ENCODE data around the gene POLR3K.
A peak's percentile ranks its signal among the peaks of the same experiment; 100 is the strongest.

Gene POLR3K

GRCh38 chr16:84718-85406 is 31.5 kb upstream of the POLR3K start:
- H2BK5ac ChIP-seq (ENCODE audit: low read length) = no peak overlapping the region

DNA sequence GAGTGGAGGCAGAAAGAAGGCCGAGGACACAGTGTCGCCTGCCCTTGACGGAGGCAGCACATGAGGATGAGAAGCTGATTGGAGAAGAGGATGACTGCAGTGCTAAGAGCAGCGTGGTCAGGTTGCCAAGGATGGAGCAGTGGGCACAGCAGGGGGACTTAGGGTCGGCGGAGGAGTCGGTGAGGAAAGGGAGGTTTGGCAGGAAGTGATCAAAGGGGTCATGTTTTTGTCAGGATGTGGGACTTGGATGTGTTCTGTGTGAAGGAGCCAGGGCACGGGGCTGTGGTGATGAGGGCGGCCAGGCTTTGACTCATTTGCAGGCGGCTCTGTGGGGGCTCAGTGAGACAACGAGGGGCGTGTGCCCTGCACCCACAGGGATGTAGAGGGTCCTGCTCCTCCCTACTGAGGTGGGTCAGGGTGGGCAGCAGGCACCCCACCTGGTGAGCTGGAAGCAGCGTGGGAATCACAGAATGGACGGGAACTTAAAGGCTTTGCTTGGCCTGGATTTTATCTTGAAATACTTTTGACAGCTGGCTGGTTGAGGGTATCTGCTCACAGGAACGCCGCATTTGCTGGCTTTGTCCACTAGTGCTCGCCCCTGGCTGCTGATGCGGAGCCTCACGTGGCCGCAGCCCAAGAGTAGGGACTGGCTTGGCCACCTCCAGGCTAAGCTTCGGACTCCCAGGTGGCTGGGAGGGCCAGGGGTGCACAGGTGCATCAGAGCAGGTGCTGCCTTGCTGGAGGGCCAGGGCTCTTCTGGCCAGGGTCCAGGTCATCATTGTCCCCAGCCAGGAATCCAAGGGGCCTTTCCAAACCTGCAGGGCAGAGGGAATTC is 30.6 kb upstream of the POLR3K start:
- H2BK15ac ChIP-seq (ENCODE audit: low read length) = no peak overlapping the region
- no peak overlapping the region for H2AFZ ChIP-seq (ENCODE audit: low read length)
- no peak for DNase-seq (ENCODE audit: low spot score)
- no peaks in the 10 kb centered on the region for H3K27me3 ChIP-seq (ENCODE audit: control insufficient read depth in 3 of 3, insufficient read depth in 3 of 3, low read depth in 1 of 3, low read length in 3 of 3)
- H3K18ac ChIP-seq (ENCODE audit: low read length) = no peak overlapping the region
- no peak overlapping the region for H2BK5ac ChIP-seq (ENCODE audit: low read length)
- peaks cover 34 to 76% of the 10 kb centered on the region in 2 donors for H3K36me3 ChIP-seq (replicated peaks in 1 of 2; ENCODE audit: control insufficient read depth in 2 of 2, insufficient read depth in 2 of 2, low read length in 2 of 2)
- H4K8ac ChIP-seq (ENCODE audit: low read depth, low read length) = no peak overlapping the region
- H3K9ac ChIP-seq (ENCODE audit: low read depth, low read length, poor library complexity) = no peak overlapping the region
- peak overlapping the region; percentile 82 for H3K14ac ChIP-seq (ENCODE audit: low read length)
- H2BK12ac ChIP-seq (ENCODE audit: low read length) = no peak overlapping the region
- no peak overlapping the region for H3K4me2 ChIP-seq (ENCODE audit: insufficient read depth, low read length, poor library complexity, severe bottlenecking)
- H3K79me1 ChIP-seq (ENCODE audit: low read depth, low read length) = peaks cover 5% of the 10 kb centered on the region
- no peak overlapping the region for H3K4me3 ChIP-seq (ENCODE audit: low read length in 2 of 2)
- no CpG with 5 or more reads among the region's 21 CpGs for WGBS, 2 donors (ENCODE audit: extremely low coverage in 2 of 2, insufficient read length in 2 of 2, insufficient replicate concordance in 1 of 2)
- no peak overlapping the region for H3K27ac ChIP-seq (replicated peaks; ENCODE audit: low read length)
- no peaks in the 10 kb centered on the region for H3K9me3 ChIP-seq (replicated peaks in 1 of 2; ENCODE audit: control insufficient read depth in 2 of 2, insufficient read depth in 1 of 2, low read depth in 1 of 2, low read length in 2 of 2)
- H3K23ac ChIP-seq (ENCODE audit: low read depth, low read length, poor library complexity) = peak overlapping the region; percentile 86
- H3K4ac ChIP-seq (ENCODE audit: low read length) = no peak overlapping the region
- peaks cover 0 to under 1% of the 10 kb centered on the region in 2 donors for H3K4me1 ChIP-seq (ENCODE audit: control insufficient read depth in 2 of 2, insufficient read depth in 1 of 2, low read depth in 1 of 2, low read length in 2 of 2)
- H2BK120ac ChIP-seq (ENCODE audit: low read depth, low read length) = no peak overlapping the region
- no peak overlapping the region for H2AK5ac ChIP-seq (ENCODE audit: low read depth, low read length)
- H4K91ac ChIP-seq (ENCODE audit: low read depth, low read length, poor library complexity) = no peak overlapping the region

More at GRCh38 chr16:84718-85406, 31.5 kb upstream of the POLR3K start:
- Histone ChIP-seq H3K27me3 (ENCODE audit: control insufficient read depth in 3 of 3, insufficient read depth in 3 of 3, low read depth in 1 of 3, low read length in 3 of 3) (no peaks in the 10 kb centered on the region), H3K4me3 (ENCODE audit: low read length in 2 of 2) (no peak overlapping the region), H2BK12ac (ENCODE audit: low read length) (no peak overlapping the region), H3K4me1 (ENCODE audit: control insufficient read depth in 2 of 2, insufficient read depth in 1 of 2, low read depth in 1 of 2, low read length in 2 of 2) (no peaks in the 10 kb centered on the region), H2AFZ (ENCODE audit: low read length) (no peak overlapping the region), H3K9me3 (replicated peaks in 1 of 2; ENCODE audit: control insufficient read depth in 2 of 2, insufficient read depth in 1 of 2, low read depth in 1 of 2, low read length in 2 of 2) (no peaks in the 10 kb centered on the region), H3K4ac (ENCODE audit: low read length) (no peak overlapping the region), H3K14ac (ENCODE audit: low read length) (peak overlapping the region; percentile 47), H4K91ac (ENCODE audit: low read depth, low read length, poor library complexity) (no peak overlapping the region), H3K36me3 (replicated peaks in 1 of 2; ENCODE audit: control insufficient read depth in 2 of 2, insufficient read depth in 2 of 2, low read length in 2 of 2) (peaks cover 32 to 76% of the 10 kb centered on the region in 2 donors), H3K18ac (ENCODE audit: low read length) (no peak overlapping the region), H2BK15ac (ENCODE audit: low read length) (no peak overlapping the region), H3K79me1 (ENCODE audit: low read depth, low read length) (peaks cover 4% of the 10 kb centered on the region), H3K9ac (ENCODE audit: low read depth, low read length, poor library complexity) (peak overlapping the region; percentile 1), H3K27ac (replicated peaks; ENCODE audit: low read length) (no peak overlapping the region), H3K23ac (ENCODE audit: low read depth, low read length, poor library complexity) (peak overlapping the region; percentile 85), H4K8ac (ENCODE audit: low read depth, low read length) (no peak overlapping the region), H3K4me2 (ENCODE audit: insufficient read depth, low read length, poor library complexity, severe bottlenecking) (no peak overlapping the region), H2BK120ac (ENCODE audit: low read depth, low read length) (no peak overlapping the region), H2AK5ac (ENCODE audit: low read depth, low read length) (no peak overlapping the region)
- WGBS, 2 donors (ENCODE audit: extremely low coverage in 2 of 2, insufficient read length in 2 of 2, insufficient replicate concordance in 1 of 2) = no CpG with 5 or more reads among the region's 7 CpGs
- DNase-seq (ENCODE audit: low spot score) = no peak

GRCh38 chr16:83060-83603 is 29.7 kb upstream of the POLR3K start:
- Histone ChIP-seq H2BK15ac (ENCODE audit: low read length) (no peak overlapping the region), H3K9ac (ENCODE audit: low read depth, low read length, poor library complexity) (no peak overlapping the region), H3K9me3 (replicated peaks in 1 of 2; ENCODE audit: control insufficient read depth in 2 of 2, insufficient read depth in 1 of 2, low read depth in 1 of 2, low read length in 2 of 2) (no peaks in the 10 kb centered on the region), H3K27me3 (ENCODE audit: control insufficient read depth in 3 of 3, insufficient read depth in 3 of 3, low read depth in 1 of 3, low read length in 3 of 3) (no peaks in the 10 kb centered on the region), H4K8ac (ENCODE audit: low read depth, low read length) (no peak overlapping the region), H3K36me3 (replicated peaks in 1 of 2; ENCODE audit: control insufficient read depth in 2 of 2, insufficient read depth in 2 of 2, low read length in 2 of 2) (peaks cover 28 to 69% of the 10 kb centered on the region in 2 donors), H2BK120ac (ENCODE audit: low read depth, low read length) (no peak overlapping the region), H2BK12ac (ENCODE audit: low read length) (no peak overlapping the region), H3K79me1 (ENCODE audit: low read depth, low read length) (peaks cover 4% of the 10 kb centered on the region), H3K4me2 (ENCODE audit: insufficient read depth, low read length, poor library complexity, severe bottlenecking) (no peak overlapping the region), H2BK5ac (ENCODE audit: low read length) (no peak overlapping the region), H3K23ac (ENCODE audit: low read depth, low read length, poor library complexity) (peak overlapping the region; percentile 2), H3K27ac (replicated peaks; ENCODE audit: low read length) (no peak overlapping the region), H3K18ac (ENCODE audit: low read length) (no peak overlapping the region), H3K4me1 (ENCODE audit: control insufficient read depth in 2 of 2, insufficient read depth in 1 of 2, low read depth in 1 of 2, low read length in 2 of 2) (peaks cover 5 to 6% of the 10 kb centered on the region in 2 donors), H2AK5ac (ENCODE audit: low read depth, low read length) (no peak overlapping the region), H3K4me3 (ENCODE audit: low read length in 2 of 2) (no peak overlapping the region), H4K91ac (ENCODE audit: low read depth, low read length, poor library complexity) (no peak overlapping the region), H3K14ac (ENCODE audit: low read length) (no peak overlapping the region), H3K4ac (ENCODE audit: low read length) (no peak overlapping the region), H2AFZ (ENCODE audit: low read length) (no peak overlapping the region)
- DNase-seq (ENCODE audit: low spot score) = no peak
- no CpG with 5 or more reads among the region's 31 CpGs for WGBS, 2 donors (ENCODE audit: extremely low coverage in 2 of 2, insufficient read length in 2 of 2, insufficient replicate concordance in 1 of 2)
